CD14-positive monocyte (primary cell): ENCODE measurements around the gene RGS14. TPM values are rescaled to one million over a fixed set of nuclear protein-coding genes. Genes with fewer than 3 reads are reported as not detected.

ENCODE experiments used
- DNase-seq, 3 donors: peaks; one replicate each; pipeline ENCODE4 v3.0.0-alpha.2; 2011 to 2022
- H2AFZ ChIP-seq: 2 replicates; pipeline ENCODE4 v1.6.0; 2012; ENCODE audit warnings: mild to moderate bottlenecking, low read depth, low read length, inconsistent platforms; ENCODE audit not compliant: insufficient read depth, poor library complexity, severe bottlenecking
- H3K27ac ChIP-seq, 2 donors: 1 replicate in 1 of 2; 2 replicates in 1 of 2; pipeline ENCODE4 v1.5.1; 2012 to 2013; ENCODE audit warnings: low read length in 2 of 2, control low read depth in 1 of 2, inconsistent platforms in 1 of 2, low read depth in 1 of 2, mild to moderate bottlenecking in 1 of 2
- H3K27me3 ChIP-seq, 2 donors: one replicate each; pipeline versions ENCODE4 v1.6.0 to v1.6.1; 2011 to 2013; ENCODE audit warnings: low read length in 2 of 2; ENCODE audit not compliant: control insufficient read depth in 2 of 2, insufficient read depth in 2 of 2
- H3K36me3 ChIP-seq, 2 donors: replicated peaks in 1 of 2; 1 replicate in 1 of 2; 2 replicates in 1 of 2; pipeline versions ENCODE4 v1.5.1 to v1.6.1; 2012 to 2013; ENCODE audit warnings: low read length in 2 of 2, control low read depth in 1 of 2, inconsistent platforms in 1 of 2, mild to moderate bottlenecking in 1 of 2; ENCODE audit not compliant: insufficient read depth in 2 of 2, control insufficient read depth in 1 of 2
- H3K4me1 ChIP-seq, 2 donors: 1 replicate in 1 of 2; 2 replicates in 1 of 2; pipeline versions ENCODE4 v1.5.1 to v1.6.1; 2012 to 2013; ENCODE audit warnings: low read length in 2 of 2, control low read depth in 1 of 2, inconsistent platforms in 1 of 2, mild to moderate bottlenecking in 1 of 2, moderate library complexity in 1 of 2; ENCODE audit not compliant: insufficient read depth in 2 of 2, control insufficient read depth in 1 of 2
- H3K4me2 ChIP-seq: replicated peaks from 2 replicates; pipeline ENCODE3; 2012; ENCODE audit warnings: low read length, moderate library complexity, mild to moderate bottlenecking; ENCODE audit not compliant: poor library complexity, severe bottlenecking; ENCODE audit errors: extremely low read depth
- H3K4me3 ChIP-seq, 3 experiments: fragments of 200-600 bp in 1 of 3; sonication (generic) in 1 of 3; replicated peaks in 1 of 3; 1 replicate in 2 of 3; 2 replicates in 1 of 3; pipeline ENCODE4 v1.5.1; 2011 to 2013; ENCODE audit warnings: low read length in 3 of 3, mild to moderate bottlenecking in 3 of 3, control low read depth in 2 of 3, low read depth in 2 of 3, inconsistent platforms in 1 of 3, moderate library complexity in 1 of 3
- H3K79me2 ChIP-seq: 2 replicates; pipeline ENCODE4 v1.6.0; 2012; ENCODE audit warnings: mild to moderate bottlenecking, control low read depth, inconsistent platforms, low read length, moderate library complexity; ENCODE audit not compliant: insufficient read depth
- H3K9ac ChIP-seq: 2 replicates; pipeline ENCODE4 v1.6.0; 2017; ENCODE audit warnings: low read length, mild to moderate bottlenecking; ENCODE audit not compliant: insufficient read depth, poor library complexity, severe bottlenecking
- H3K9me3 ChIP-seq, 2 donors: replicated peaks in 1 of 2; 1 replicate in 1 of 2; 2 replicates in 1 of 2; pipeline versions ENCODE4 v1.5.1 to v1.6.1; 2012 to 2013; ENCODE audit warnings: low read length in 2 of 2, control low read depth in 1 of 2; ENCODE audit not compliant: control insufficient read depth in 1 of 2, insufficient read depth in 1 of 2
- H4K20me1 ChIP-seq: 2 replicates; pipeline ENCODE4 v1.6.0; 2012; ENCODE audit warnings: mild to moderate bottlenecking, low read length, control low read depth, moderate library complexity; ENCODE audit not compliant: insufficient read depth
- H3K27ac Mint-ChIP-seq, 7 donors: one replicate each; pipeline ENCODE4 v1.8.0; 2020; ENCODE audit warnings: mild to moderate bottlenecking in 7 of 7, mixed read lengths in 7 of 7, moderate library complexity in 6 of 7, inconsistent platforms in 2 of 7
- H3K27me3 Mint-ChIP-seq, 3 donors: one replicate each; pipeline ENCODE4 v1.8.0; 2021 to 2022; ENCODE audit warnings: low read depth in 3 of 3, mild to moderate bottlenecking in 3 of 3, mixed read lengths in 3 of 3, moderate library complexity in 3 of 3, inconsistent platforms in 1 of 3
- H3K36me3 Mint-ChIP-seq, 2 donors: one replicate each; pipeline ENCODE4 v1.8.0; 2020; ENCODE audit warnings: mixed read lengths in 2 of 2, inconsistent platforms in 1 of 2, mild to moderate bottlenecking in 1 of 2
- H3K4me1 Mint-ChIP-seq: one replicate; pipeline ENCODE4 v1.8.0; 2020; ENCODE audit warnings: mild to moderate bottlenecking, mixed read lengths
- H3K4me3 Mint-ChIP-seq, 2 donors: one replicate each; pipeline ENCODE4 v1.8.0; 2020; ENCODE audit warnings: mild to moderate bottlenecking in 2 of 2, mixed read lengths in 2 of 2, moderate library complexity in 1 of 2
- H3K9me3 Mint-ChIP-seq, 7 donors: one replicate each; pipeline ENCODE4 v1.8.0; 2020 to 2022; ENCODE audit warnings: mixed read lengths in 7 of 7, mild to moderate bottlenecking in 6 of 7, moderate library complexity in 6 of 7, inconsistent platforms in 2 of 7
- CTCF ChIP-seq: fragments of 200-600 bp; IDR thresholded peaks from one replicate; pipeline ENCODE4 v1.8.0; 2022; ENCODE audit warnings: antibody characterized with exemption, mild to moderate bottlenecking
- WGBS: methylation state at CpG from one replicate; pipeline ENCODE4 v1.1.5; 2013; ENCODE audit warnings: missing lambda C conversion rate; ENCODE audit not compliant: insufficient coverage; 5-methylcytosine and 5-hydroxymethylcytosine counted together
- intact Hi-C, 2 donors: fragments of 100-400 bp; cut with micrococcal nuclease; formaldehyde crosslinking; loops; one replicate each; pipeline versions ENCODE4 v1.15.0 to v1.15.1; 2023
- polyA plus RNA-seq, 3 donors: library from polyadenylated mRNA; depleted of rRNA in 1 of 3; unstranded in 2 of 3; stranded (reverse) in 1 of 3; fragments of 300-500 nt in 2 of 3; fragments of >200 nt in 1 of 3; fragmentation: Illumina TruSeq in 2 of 3; gene quantifications; 1 replicate in 2 of 3; 2 replicates in 1 of 3; pipeline ENCODE4 v1.2.3, GENCODE V29; 2012 to 2021

RGS14 gene
- polyA plus RNA-seq, 3 donors, result 35.4 to 186 (median 43.5) TPM

GRCh38 chr5:177311723-177312648 is 45.7 kb upstream of the RGS14 start, which contains the start of gene MXD3:
MXD3 (minus strand) TSS chr5:177311898; CDS start chr5:177311830, 68 bp downstream.
- H3K4me3 Mint-ChIP-seq, result peak within 1 kb of the TSS; percentile 89 to 98
- Histone ChIP-seq H3K9me3 (no peaks in the 10 kb centered on the region), H3K79me2 (peaks cover 77% of the 10 kb centered on the region), H3K27ac (peak within 1 kb of the TSS; percentile 44 to 68), H2AFZ (peak within 1 kb of the TSS; percentile 54), H3K9ac (peak within 1 kb of the TSS; percentile 53), H3K4me1 (peaks cover 63 to 72% of the 10 kb centered on the region in 2 donors), H3K27me3 (no peaks in the 10 kb centered on the region), H3K36me3 (no peaks in the 10 kb centered on the region), H3K4me2 (peak within 1 kb of the TSS; percentile 100), H4K20me1 (peaks cover 35% of the 10 kb centered on the region), H3K4me3 (peak within 1 kb of the TSS; percentile 40 to 97 (median 68))
- peaks cover 0 to 3% (median 0%) of the 10 kb centered on the region in 3 donors for H3K27me3 Mint-ChIP-seq
- peaks cover 61% of the 10 kb centered on the region for H3K4me1 Mint-ChIP-seq
- WGBS, result under 1% methylated on average over 77 of the region's 78 CpGs
- intact Hi-C loops, result loop anchor here (5.0 to 10.0 kb wide), 4 partner anchors 35 to 283 kb away; partner anchors contain the start of genes DOK3 (in 1 of the 2), PDLIM7 (in 1 of the 2) and TMED9 (in 1 of the 2)
- peaks cover 4 to 22% of the 10 kb centered on the region in 2 donors for H3K36me3 Mint-ChIP-seq
- DNase-seq, result peak; percentile 90 to 95 (median 90)
- H3K9me3 Mint-ChIP-seq, result no peaks in the 10 kb centered on the region
- peak within 1 kb of the TSS; percentile 73 to 95 (median 85) for H3K27ac Mint-ChIP-seq
- TF ChIP-seq CTCF, result no peak

- TF ChIP-seq CTCF, result no peak
- Mint-ChIP-seq H3K4me3 (peak overlapping the region in 1 of 2 donors; percentile 64), H3K4me1 (peaks cover 57% of the 10 kb centered on the region), H3K36me3 (peaks cover 8 to 26% of the 10 kb centered on the region in 2 donors), H3K27me3 (peaks cover 0 to 3% (median 0%) of the 10 kb centered on the region in 3 donors), H3K27ac (peak overlapping the region; percentile 3 to 79 (median 64)), H3K9me3 (no peaks in the 10 kb centered on the region)
- peak overlapping the region; percentile 44 to 64 for H3K27ac ChIP-seq
- no peaks in the 10 kb centered on the region for H3K36me3 ChIP-seq
- peak overlapping the region; percentile 53 for H3K9ac ChIP-seq
- DNase-seq, result peak; percentile 59 to 84 (median 65)
- no peaks in the 10 kb centered on the region for H3K27me3 ChIP-seq
- 3% methylated on average over 19 of the region's 19 CpGs for WGBS
- peaks cover 71% of the 10 kb centered on the region for H3K79me2 ChIP-seq
- peaks cover 57 to 65% of the 10 kb centered on the region in 2 donors for H3K4me1 ChIP-seq
- H2AFZ ChIP-seq, result peak overlapping the region; percentile 36
- peaks cover 43% of the 10 kb centered on the region for H4K20me1 ChIP-seq
- H3K4me3 ChIP-seq, result peak overlapping the region in 1 of 3 experiments; percentile 97
- H3K9me3 ChIP-seq, result no peaks in the 10 kb centered on the region
- intact Hi-C loops, result loop anchor here (5.0 to 10.0 kb wide), 4 partner anchors 35 to 282 kb away; partner anchors contain the start of genes DOK3 (in 1 of the 2), PDLIM7 (in 1 of the 2) and TMED9 (in 1 of the 2)
- peak overlapping the region; percentile 100 for H3K4me2 ChIP-seq
Measured at GRCh38 chr5:177312649-177313181, 45.0 kb upstream of the RGS14 start.
